Stimulated activated CD4-positive, alpha-beta T cell treated with anti-CD3 and anti-CD28 coated beads, Interleukin-1b, Interleukin-23, amount 100 ng/mL, for 24 hours (primary cell): ENCODE data around the gene UVSSA.
A peak's percentile ranks its signal among the peaks of the same experiment; 100 is the strongest.

Source experiments
- DNase-seq, 4 experiments: peaks; one replicate each; pipeline ENCODE4 v3.0.0-alpha.2; 2020; ENCODE audit warnings: low read depth in 4 of 4, low spot score in 1 of 4

UVSSA gene

DNA sequence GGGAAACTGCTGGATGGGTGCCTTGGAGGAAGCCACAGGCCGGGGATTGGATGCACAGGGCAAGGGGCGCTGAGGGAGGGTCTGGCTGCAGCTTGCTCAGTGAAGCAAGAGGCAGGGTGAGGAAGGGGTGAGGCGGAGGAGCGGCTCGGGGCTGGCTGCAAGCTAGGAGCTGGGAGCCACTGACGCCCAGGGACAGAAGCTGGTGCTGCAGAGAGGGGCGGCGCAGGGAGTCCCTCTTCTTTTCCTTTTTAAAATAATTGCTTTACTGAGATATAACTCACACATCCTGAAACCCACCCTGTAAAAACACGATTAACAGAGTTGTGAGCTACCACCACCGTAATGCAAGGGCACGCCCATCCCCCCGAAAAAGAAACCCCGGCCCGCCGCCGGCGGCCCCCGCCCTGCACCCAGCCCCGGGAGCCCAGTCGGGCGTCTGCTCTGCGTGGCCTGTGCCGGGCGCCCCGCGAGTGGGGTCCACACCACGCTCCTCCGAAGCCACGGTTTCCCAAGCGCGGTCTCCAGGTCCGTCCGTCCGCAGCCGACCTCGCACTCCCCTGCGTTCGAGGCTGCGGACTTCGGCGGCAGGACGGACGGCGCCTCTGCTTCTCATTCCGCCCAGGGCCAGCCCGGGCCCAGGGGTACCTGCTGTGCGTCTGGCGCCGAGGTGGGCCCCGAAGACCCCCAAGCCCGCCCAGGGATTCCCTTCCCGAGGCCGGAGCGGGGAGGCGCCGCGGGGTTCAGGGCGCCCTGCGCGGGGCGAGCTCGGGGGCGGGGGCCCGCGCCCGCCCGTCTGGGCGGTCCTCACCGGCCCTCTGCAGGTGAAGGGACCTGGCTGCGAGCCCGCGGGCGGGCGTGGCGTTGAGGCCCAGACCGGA, 866 bp upstream of the UVSSA start:
- DNase-seq, result peak in 2 of 4 experiments; percentile 29 to 32

- DNase-seq, result peak in 3 of 4 experiments; percentile 19 to 32 (median 22)
Measured at GRCh38 chr4:1347410-1347864, 429 bp downstream of the UVSSA start.

- no peak for DNase-seq
Measured at GRCh38 chr4:1348014-1348513, 1.1 kb downstream of the UVSSA start.

- no peak for DNase-seq
Measured at GRCh38 chr4:1348746-1349145, 1.7 kb downstream of the UVSSA start.

GRCh38 chr4:1349359-1350168, 2.6 kb downstream of the UVSSA start:
- DNase-seq, result no peak

GRCh38 chr4:1350169-1350520, 3.1 kb downstream of the UVSSA start:
- DNase-seq, result no peak

- peak; percentile 84 to 95 (median 90) for DNase-seq
Measured at GRCh38 chr4:1351854-1352566, 5.0 kb downstream of the UVSSA start.

- DNase-seq, result no peak
Measured at GRCh38 chr4:1352567-1352900, 5.5 kb downstream of the UVSSA start.

DNA sequence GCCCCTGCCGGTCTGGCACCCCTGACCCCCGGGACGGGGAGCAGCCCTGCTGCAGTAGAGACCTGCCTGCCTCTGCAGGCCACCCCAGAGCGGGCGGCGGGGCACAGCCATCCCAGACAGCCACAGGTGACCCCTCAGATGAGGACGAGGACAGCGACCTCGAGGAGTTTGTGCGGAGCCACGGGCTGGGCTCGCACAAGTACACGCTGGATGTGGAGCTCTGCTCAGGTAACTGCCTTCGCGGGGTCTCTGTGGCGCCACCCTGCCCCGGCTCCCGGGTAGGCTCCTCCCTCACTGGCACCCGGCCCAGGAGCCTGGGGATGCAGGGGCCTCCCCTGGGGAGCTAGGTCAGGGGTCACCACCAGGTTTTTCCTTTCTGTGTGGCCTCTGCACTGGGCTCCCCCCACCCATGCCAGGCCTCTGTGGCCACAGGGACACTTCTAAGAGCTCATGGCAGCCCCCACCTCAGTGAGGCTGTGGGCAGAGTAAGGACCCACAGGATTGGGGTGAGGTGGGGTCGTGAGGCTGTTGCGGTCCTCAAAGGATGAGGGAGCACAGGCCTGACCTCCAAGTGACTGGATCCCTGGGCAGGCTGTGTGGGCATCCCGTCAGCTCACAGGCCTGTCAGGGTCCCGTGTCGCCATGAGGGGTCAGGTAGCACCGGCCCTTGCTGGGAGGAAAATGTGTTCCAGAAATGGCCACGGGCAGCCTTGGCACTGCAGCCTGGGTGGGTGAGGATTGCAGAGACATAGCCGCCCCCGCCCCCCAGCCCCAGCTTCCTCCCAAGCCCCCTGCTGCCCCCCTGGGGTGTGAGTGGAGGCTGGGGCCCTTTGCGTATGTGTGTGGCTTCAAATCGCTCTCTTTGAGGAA, 6.4 kb downstream of the UVSSA start:
- no peak for DNase-seq

GRCh38 chr4:1354136-1354982, 7.4 kb downstream of the UVSSA start:
- DNase-seq, result no peak

DNA sequence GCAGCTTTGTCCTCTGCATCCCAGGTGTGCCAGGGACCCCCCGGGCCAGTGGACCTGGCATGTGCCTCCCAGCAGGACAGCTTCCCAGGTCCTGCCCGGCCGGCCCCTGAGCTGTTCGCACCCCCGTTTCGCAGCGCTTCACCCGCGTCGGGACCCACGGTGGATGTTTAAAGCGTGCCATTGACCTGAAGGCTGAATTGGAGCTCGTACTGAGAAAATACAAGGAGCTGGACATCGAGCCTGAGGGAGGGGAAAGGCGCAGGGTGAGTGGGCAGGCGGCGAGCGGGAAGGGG, 7.9 kb downstream of the UVSSA start:
- no peak for DNase-seq

DNA sequence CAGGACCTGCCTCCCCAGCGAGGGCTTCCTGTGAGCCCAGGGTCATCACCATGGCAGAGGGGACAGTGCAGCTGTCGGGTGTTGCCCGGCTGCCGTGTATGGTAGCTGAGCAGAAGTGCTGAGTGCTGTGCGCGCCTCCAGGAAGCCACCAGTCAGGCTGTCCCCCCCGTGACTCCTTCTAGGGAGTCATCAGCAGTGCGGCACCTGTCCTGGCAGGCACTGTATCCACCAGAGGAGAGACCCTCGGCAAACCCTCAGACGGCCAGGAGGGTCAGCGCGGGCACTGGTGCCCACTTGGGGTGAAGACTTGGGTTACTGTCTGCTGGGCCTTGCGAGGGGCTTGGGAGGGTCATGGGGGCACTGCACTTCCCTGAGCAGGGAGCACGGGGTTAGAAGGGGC, 8.4 kb downstream of the UVSSA start:
- no peak for DNase-seq

DNA sequence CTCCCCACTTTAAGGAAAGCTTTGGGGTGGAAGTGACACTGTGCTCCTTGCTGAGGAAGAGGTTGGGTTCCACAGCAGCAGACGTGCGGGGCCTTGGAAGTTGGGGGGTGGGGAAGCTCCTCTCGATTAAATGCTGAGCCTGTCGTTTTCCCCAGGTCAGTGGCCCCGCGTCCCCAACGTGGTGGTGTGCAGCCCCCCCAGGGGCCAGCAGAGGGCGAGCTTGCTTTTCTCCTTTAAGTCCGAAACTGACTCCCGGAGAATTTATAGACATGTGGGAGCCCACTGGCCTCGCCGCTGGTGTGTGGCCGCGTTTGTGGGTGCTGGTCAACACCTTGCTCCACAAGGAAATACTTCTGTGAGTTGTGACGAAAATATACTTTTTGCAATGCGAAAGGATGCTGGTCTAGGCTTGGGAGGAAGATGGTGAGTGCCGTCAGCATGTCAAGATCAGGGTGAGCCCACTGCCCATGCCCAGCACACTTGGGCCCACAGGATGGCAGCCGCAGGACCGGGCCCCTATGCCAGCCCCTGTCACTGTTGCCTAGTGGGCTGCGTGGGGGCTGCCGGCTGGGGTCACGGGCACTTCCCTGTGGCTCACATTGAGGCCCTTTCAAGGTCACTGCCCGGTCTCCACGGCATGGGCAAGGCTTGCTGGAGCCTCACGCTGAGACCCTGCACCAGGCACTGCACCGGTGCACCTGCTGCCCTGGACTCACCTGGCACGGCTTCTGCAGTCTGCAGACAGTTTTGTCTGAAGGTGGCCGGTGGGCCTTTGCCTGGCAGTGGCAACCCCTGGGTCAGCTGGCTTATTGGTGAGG, 9.4 kb downstream of the UVSSA start:
- peak in 1 of 4 experiments; percentile 27 for DNase-seq

- DNase-seq, result no peak
Measured at GRCh38 chr4:1357356-1358248, 10.6 kb downstream of the UVSSA start.

GRCh38 chr4:1358421-1359143, 11.6 kb downstream of the UVSSA start:
- no peak for DNase-seq

- no peak for DNase-seq
Measured at GRCh38 chr4:1359144-1359501, 12.1 kb downstream of the UVSSA start.

- no peak for DNase-seq
Measured at GRCh38 chr4:1359976-1360375, 13.0 kb downstream of the UVSSA start.
